HepG2 (cell line): ENCODE data around the gene GRP. TPM values are rescaled to one million over a fixed set of nuclear protein-coding genes. Genes with fewer than 3 reads are reported as not detected.

ENCODE experiments used
- ATAC-seq: fragments of 200-7000 bp; cut with Tn5 transposase; 3 replicates; pipeline ENCODE4 v1.9.1; 2020; ENCODE audit warnings: mild to moderate bottlenecking, moderate library complexity
- BruUV-seq: library from RNA; stranded (reverse); fragments of 400-500 nt; replicated peaks from 2 replicates; lab custom pipeline; 2021; lab: Mats Ljungman, UMichigan
- CTCF ChIA-PET: fragments of 300-600 bp; formaldehyde crosslinking; extraction: SDS; loops from one replicate; lab custom pipeline; 2021; ENCODE audit warnings: low total read pairs, inconsistent platforms, low intra/inter-chr PET ratio; lab: Yijun Ruan, JAX
- POLR2A ChIA-PET: fragments of 350-600 bp; sonication (Branson Sonifier 250); formaldehyde crosslinking; loops from one replicate; lab custom pipeline; 2020; ENCODE audit warnings: antibody characterized with exemption, inconsistent platforms; lab: Yijun Ruan, JAX
- DNase-seq: peaks from one replicate; pipeline ENCODE4 v3.0.0-alpha.2; 2015; ENCODE audit warnings: low spot score
- FAIRE-seq: peaks from 3 replicates; lab custom pipeline; 2011; peaks lifted over from hg19 to GRCh38; lab: Jason Lieb, UNC
- H2AFZ ChIP-seq: one replicate; pipeline ENCODE4 v1.6.1; 2011; ENCODE audit warnings: low read length, inconsistent platforms
- H3K27ac ChIP-seq: fragments of 300-600 bp; 3 replicates; pipeline ENCODE4 v1.8.0; 2011; ENCODE audit warnings: mixed run types, mild to moderate bottlenecking, mixed read lengths, low read length, inconsistent platforms; ENCODE audit not compliant: insufficient read depth; ENCODE audit errors: extremely low read length
- H3K27me3 ChIP-seq, 2 experiments: fragments of 200-600 bp in 1 of 2; 2 replicates in 1 of 2; 3 replicates in 1 of 2; pipeline versions ENCODE4 v1.6.0 to v1.8.0; 2011; ENCODE audit warnings: low read length in 2 of 2, mild to moderate bottlenecking in 2 of 2, moderate library complexity in 2 of 2, inconsistent platforms in 1 of 2; ENCODE audit not compliant: insufficient read depth in 2 of 2, control insufficient read depth in 1 of 2
- H3K36me3 ChIP-seq, 2 experiments: fragments of 200-600 bp in 1 of 2; replicated peaks in 1 of 2; 2 replicates in 1 of 2; 3 replicates in 1 of 2; pipeline versions ENCODE4 v1.5.1 to v1.8.0; 2011; ENCODE audit warnings: low read length in 2 of 2, inconsistent platforms in 1 of 2; ENCODE audit not compliant: insufficient read depth in 2 of 2, control insufficient read depth in 1 of 2
- H3K4me1 ChIP-seq: 2 replicates; pipeline ENCODE4 v1.5.1; 2012; ENCODE audit warnings: low read length, inconsistent platforms; ENCODE audit not compliant: insufficient read depth
- H3K4me2 ChIP-seq: 2 replicates; pipeline ENCODE4 v1.6.0; 2011; ENCODE audit warnings: low read depth, low read length, inconsistent platforms
- H3K4me3 ChIP-seq, 3 experiments: fragments of 200-600 bp in 1 of 3; sonication (generic), shearing (Covaris generic) in 1 of 3; replicated peaks in 1 of 3; 2 replicates each; pipeline ENCODE4 v1.5.1; 2011 to 2016; ENCODE audit warnings: low read length in 3 of 3, inconsistent platforms in 2 of 3, low read depth in 2 of 3, mild to moderate bottlenecking in 2 of 3, control low read depth in 1 of 3, mixed read lengths in 1 of 3; ENCODE audit not compliant: insufficient read depth in 1 of 3
- H3K79me2 ChIP-seq: one replicate; pipeline ENCODE4 v1.6.1; 2011; ENCODE audit warnings: low read length, inconsistent platforms; ENCODE audit not compliant: insufficient read depth
- H3K9ac ChIP-seq: 2 replicates; pipeline ENCODE4 v1.6.0; 2011; ENCODE audit warnings: mild to moderate bottlenecking, low read depth, low read length, inconsistent platforms; ENCODE audit not compliant: insufficient read depth
- H3K9me3 ChIP-seq: 2 replicates; pipeline ENCODE4 v1.5.1; 2012; ENCODE audit warnings: mild to moderate bottlenecking, low read length
- H4K20me1 ChIP-seq: 2 replicates; pipeline ENCODE4 v1.6.0; 2011; ENCODE audit warnings: inconsistent platforms, mild to moderate bottlenecking, low read length, moderate library complexity; ENCODE audit not compliant: insufficient read depth
- GATAD2A ChIP-seq: IDR thresholded peaks from 2 replicates; pipeline ENCODE4 v1.6.1; 2016
- KMT2A ChIP-seq: sonication (generic); formaldehyde crosslinking; IDR thresholded peaks from 2 replicates; pipeline ENCODE4 v1.4.0; 2020; ENCODE audit warnings: missing genetic modification reagents
- NPAS2 ChIP-seq: sonication (generic); formaldehyde crosslinking; IDR thresholded peaks from 2 replicates; pipeline ENCODE4 v1.8.0; 2022; ENCODE audit warnings: mild to moderate bottlenecking, missing genetic modification reagents, borderline replicate concordance
- PAX8 ChIP-seq: sonication (generic); formaldehyde crosslinking; IDR thresholded peaks from 2 replicates; pipeline ENCODE4 v1.8.0; 2022; ENCODE audit warnings: mild to moderate bottlenecking, missing genetic modification reagents, borderline replicate concordance
- RXRB ChIP-seq: IDR thresholded peaks from 2 replicates; pipeline ENCODE4 v1.6.1; 2016; ENCODE audit warnings: borderline replicate concordance, missing genetic modification reagents, missing compliant biosample characterization
- ZNF34 ChIP-seq: sonication (generic); formaldehyde crosslinking; IDR thresholded peaks from 2 replicates; pipeline ENCODE4 v1.4.0; 2020; ENCODE audit warnings: mild to moderate bottlenecking, missing genetic modification reagents, borderline replicate concordance
- ZNF431 ChIP-seq: sonication (generic); formaldehyde crosslinking; IDR thresholded peaks from 2 replicates; pipeline ENCODE4 v1.9.0; 2022; ENCODE audit warnings: missing genetic modification reagents, low read depth, mild to moderate bottlenecking, borderline replicate concordance
- WGBS: methylation state at CpG from one replicate; pipeline ENCODE4 v1.1.6; 2017; ENCODE audit warnings: low lambda C conversion rate; 5-methylcytosine and 5-hydroxymethylcytosine counted together
- in situ Hi-C: cut with HindIII; loops from 2 replicates; pipeline ENCODE4 v1.10.0; 2017; ENCODE audit warnings: low pct_unique_long_range_greater_than_20kb; ENCODE audit not compliant: extremely low pct_ligation_motif_present
- intact Hi-C: fragments of 100-400 bp; cut with micrococcal nuclease; formaldehyde crosslinking; loops from one replicate; pipeline ENCODE4 v1.10.0; 2022; ENCODE audit not compliant: unreplicated experiment
- polyA plus RNA-seq, 8 experiments: library from polyadenylated mRNA; depleted of rRNA in 3 of 8; stranded (reverse) in 7 of 8; unstranded in 1 of 8; fragments of >200 nt; fragmentation: Illumina TruSeq in 4 of 8; extraction: Trizol in 4 of 8; gene quantifications; 2 replicates each; pipeline versions ENCODE4 v1.2.1 to v1.2.3, GENCODE V29; 2011 to 2016; ENCODE audit warnings: low read depth in 4 of 8, missing spikeins in 1 of 8, mixed read lengths in 1 of 8; ENCODE audit not compliant: insufficient read depth in 1 of 8
- total RNA-seq, 5 experiments: library from RNA; depleted of rRNA; stranded (reverse); fragments of >200 nt; fragmentation: Illumina TruSeq; extraction: Trizol; gene quantifications; 2 replicates each; pipeline ENCODE4 v1.2.3, GENCODE V29; 2016; ENCODE audit warnings: low read depth in 1 of 5
- TF ChIP-seq, protein P1 (sequence below): sonication (generic); formaldehyde crosslinking; IDR thresholded peaks from 2 replicates; pipeline ENCODE4 v1.4.0; 2020; ENCODE audit warnings: mild to moderate bottlenecking, low read depth, missing genetic modification reagents
- TF ChIP-seq, protein P2 (sequence below): sonication (generic); formaldehyde crosslinking; IDR thresholded peaks from 2 replicates; pipeline ENCODE4 v1.5.0; 2020; ENCODE audit warnings: mild to moderate bottlenecking, missing genetic modification reagents, borderline replicate concordance

GRP gene
- total and polyA plus RNA-seq, 2 of the 13 experiments (the other 11 are each of a cell fraction or from before 2014, with no cell fraction given) = not detected

DNA sequence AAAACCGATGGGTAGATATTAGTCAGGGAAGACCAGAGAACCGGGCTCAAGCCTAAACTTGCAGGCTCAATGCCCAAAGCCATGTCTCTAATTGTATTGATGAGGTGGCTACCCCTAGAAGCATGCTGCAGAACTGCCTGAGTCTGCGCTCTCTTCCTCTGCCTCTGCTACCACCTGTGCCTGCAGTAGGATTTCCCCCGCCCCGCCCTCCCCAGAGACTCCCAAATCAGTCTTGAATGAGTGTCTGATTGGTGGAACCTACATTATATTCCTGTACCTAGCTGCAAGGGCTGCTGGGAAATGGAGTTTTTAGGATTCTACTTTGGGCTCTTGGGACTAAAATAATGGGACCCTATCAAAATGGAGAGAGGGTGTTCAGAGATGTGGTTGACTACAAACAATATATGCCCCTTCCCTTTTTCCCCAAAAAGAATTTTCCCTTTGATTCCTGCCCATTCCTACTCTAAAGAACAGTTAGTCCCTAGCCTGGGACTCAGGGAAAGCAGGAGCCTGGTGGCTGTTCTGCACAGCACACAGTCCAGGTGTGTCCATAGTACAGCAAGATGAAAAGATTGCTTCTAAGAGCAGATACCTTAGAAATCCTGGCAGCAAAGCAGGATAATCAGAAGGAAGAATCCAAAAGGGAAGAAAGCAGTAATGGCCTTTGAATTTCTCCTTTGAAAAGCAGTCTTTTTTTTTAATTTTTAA lies 12.5 kb downstream of the GRP start:
- DNase-seq (no peak), FAIRE-seq (no peak), ATAC-seq (no peak)
- H3K9ac ChIP-seq = no peak overlapping the region
- H4K20me1 ChIP-seq = no peaks in the 10 kb centered on the region
- H3K4me3 ChIP-seq = no peak overlapping the region
- no TSS peak for BruUV-seq
- no peak overlapping the region for H3K27ac ChIP-seq
- TF ChIP-seq, protein P1, sequence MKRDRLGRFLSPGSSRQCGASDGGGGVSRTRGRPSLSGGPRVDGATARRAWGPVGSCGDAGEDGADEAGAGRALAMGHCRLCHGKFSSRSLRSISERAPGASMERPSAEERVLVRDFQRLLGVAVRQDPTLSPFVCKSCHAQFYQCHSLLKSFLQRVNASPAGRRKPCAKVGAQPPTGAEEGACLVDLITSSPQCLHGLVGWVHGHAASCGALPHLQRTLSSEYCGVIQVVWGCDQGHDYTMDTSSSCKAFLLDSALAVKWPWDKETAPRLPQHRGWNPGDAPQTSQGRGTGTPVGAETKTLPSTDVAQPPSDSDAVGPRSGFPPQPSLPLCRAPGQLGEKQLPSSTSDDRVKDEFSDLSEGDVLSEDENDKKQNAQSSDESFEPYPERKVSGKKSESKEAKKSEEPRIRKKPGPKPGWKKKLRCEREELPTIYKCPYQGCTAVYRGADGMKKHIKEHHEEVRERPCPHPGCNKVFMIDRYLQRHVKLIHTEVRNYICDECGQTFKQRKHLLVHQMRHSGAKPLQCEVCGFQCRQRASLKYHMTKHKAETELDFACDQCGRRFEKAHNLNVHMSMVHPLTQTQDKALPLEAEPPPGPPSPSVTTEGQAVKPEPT (CRISPR knock-in tag) = no peak
- no peak for TF ChIP-seq KMT2A (CRISPR knock-in tag)
- TF ChIP-seq PAX8 (CRISPR knock-in tag) = no peak
- no peaks in the 10 kb centered on the region for H3K79me2 ChIP-seq
- 35% methylated on average over 4 of the region's 5 CpGs for WGBS
- H3K9me3 ChIP-seq = no peaks in the 10 kb centered on the region
- H3K4me2 ChIP-seq = no peak overlapping the region
- intact Hi-C loops = no loop called here
- no peaks in the 10 kb centered on the region for H3K36me3 ChIP-seq
- no peaks in the 10 kb centered on the region; a peak in 1 of 5 replicates for H3K27me3 ChIP-seq
- in situ Hi-C loops = no loop called here
- H2AFZ ChIP-seq = no peak overlapping the region
- ChIA-PET POLR2A (no interaction called here), CTCF (no interaction called here)
- no peaks in the 10 kb centered on the region for H3K4me1 ChIP-seq

- H3K27ac ChIP-seq = no peak overlapping the region
- no peaks in the 10 kb centered on the region; a peak in 1 of 5 replicates for H3K27me3 ChIP-seq
- FAIRE-seq (no peak), DNase-seq (no peak), ATAC-seq (no peak)
- no TSS peak for BruUV-seq
- no peaks in the 10 kb centered on the region for H4K20me1 ChIP-seq
- TF ChIP-seq ZNF431 (CRISPR knock-in tag) (no peak), GATAD2A (CRISPR knock-in tag) (no peak), RXRB (CRISPR knock-in tag) (no peak), ZNF34 (CRISPR knock-in tag) (no peak), NPAS2 (CRISPR knock-in tag) (no peak)
- TF ChIP-seq, protein P2, sequence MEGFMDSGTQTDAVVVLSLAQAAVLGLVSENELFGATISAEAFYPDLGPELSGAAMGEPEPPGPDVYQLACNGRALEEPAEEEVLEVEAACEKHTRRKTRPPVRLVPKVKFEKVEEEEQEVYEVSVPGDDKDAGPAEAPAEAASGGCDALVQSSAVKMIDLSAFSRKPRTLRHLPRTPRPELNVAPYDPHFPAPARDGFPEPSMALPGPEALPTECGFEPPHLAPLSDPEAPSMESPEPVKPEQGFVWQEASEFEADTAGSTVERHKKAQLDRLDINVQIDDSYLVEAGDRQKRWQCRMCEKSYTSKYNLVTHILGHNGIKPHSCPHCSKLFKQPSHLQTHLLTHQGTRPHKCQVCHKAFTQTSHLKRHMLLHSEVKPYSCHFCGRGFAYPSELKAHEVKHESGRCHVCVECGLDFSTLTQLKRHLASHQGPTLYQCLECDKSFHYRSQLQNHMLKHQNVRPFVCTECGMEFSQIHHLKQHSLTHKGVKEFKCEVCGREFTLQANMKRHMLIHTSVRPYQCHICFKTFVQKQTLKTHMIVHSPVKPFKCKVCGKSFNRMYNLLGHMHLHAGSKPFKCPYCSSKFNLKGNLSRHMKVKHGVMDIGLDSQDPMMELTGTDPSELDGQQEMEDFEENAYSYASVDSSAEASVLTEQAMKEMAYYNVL (CRISPR knock-in tag) = no peak
- CTCF ChIA-PET = no interaction called here
- POLR2A ChIA-PET = no interaction called here
- intact Hi-C loops = no loop called here
- H3K4me2 ChIP-seq = no peak overlapping the region
- H3K4me1 ChIP-seq = no peaks in the 10 kb centered on the region
- H3K9me3 ChIP-seq = no peaks in the 10 kb centered on the region
- H3K9ac ChIP-seq = no peak overlapping the region
- in situ Hi-C loops = no loop called here
- H3K4me3 ChIP-seq = no peak overlapping the region
- WGBS = 31% methylated on average over 6 of the region's 6 CpGs
- no peaks in the 10 kb centered on the region for H3K79me2 ChIP-seq
- no peak overlapping the region for H2AFZ ChIP-seq
- no peaks in the 10 kb centered on the region for H3K36me3 ChIP-seq
These were observed 13.1 kb downstream of the GRP start for GRCh38 chr18:59233017-59233410.
